Gastroesophageal sphincter (tissue), 3 donors: ENCODE results near the gene PRKN.

Experiments
- POLR2A ChIP-seq, 2 donors: fragments of 450-650 bp; IDR thresholded peaks; one replicate each; pipeline ENCODE4 v1.6.1; 2017; ENCODE audit warnings: antibody characterized with exemption in 2 of 2, mild to moderate bottlenecking in 2 of 2, moderate library complexity in 1 of 2
- TF ChIP-seq, protein P1 (sequence below), 4 experiments: fragments of 200-600 bp in 2 of 4; fragments of 450-650 bp in 2 of 4; sonication (generic) in 1 of 4; IDR thresholded peaks; one replicate each; pipeline ENCODE4 v1.5.1; 2017 to 2019; ENCODE audit warnings: antibody characterized with exemption in 4 of 4, mild to moderate bottlenecking in 2 of 4, moderate library complexity in 2 of 4

DNA sequence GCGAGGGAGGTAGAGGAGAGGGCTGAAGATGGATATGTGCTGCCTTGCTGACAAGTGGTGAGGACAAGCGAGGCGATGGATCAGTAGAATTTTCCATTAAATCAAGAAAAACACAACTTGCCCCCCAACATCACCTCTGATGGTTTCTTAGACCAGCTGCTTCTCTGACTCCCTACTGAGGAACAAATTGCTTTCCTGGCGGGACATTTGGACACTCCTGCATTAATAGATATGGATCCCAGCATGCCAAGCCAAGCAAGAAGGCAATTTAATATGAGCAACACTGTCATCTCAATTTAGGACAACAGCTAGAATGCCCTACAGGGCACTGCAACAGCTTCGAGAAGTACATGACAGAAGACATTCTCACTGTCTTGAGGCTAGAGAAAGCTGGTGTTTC, 1205.3 kb downstream of the PRKN start:
- TF ChIP-seq, protein P1, sequence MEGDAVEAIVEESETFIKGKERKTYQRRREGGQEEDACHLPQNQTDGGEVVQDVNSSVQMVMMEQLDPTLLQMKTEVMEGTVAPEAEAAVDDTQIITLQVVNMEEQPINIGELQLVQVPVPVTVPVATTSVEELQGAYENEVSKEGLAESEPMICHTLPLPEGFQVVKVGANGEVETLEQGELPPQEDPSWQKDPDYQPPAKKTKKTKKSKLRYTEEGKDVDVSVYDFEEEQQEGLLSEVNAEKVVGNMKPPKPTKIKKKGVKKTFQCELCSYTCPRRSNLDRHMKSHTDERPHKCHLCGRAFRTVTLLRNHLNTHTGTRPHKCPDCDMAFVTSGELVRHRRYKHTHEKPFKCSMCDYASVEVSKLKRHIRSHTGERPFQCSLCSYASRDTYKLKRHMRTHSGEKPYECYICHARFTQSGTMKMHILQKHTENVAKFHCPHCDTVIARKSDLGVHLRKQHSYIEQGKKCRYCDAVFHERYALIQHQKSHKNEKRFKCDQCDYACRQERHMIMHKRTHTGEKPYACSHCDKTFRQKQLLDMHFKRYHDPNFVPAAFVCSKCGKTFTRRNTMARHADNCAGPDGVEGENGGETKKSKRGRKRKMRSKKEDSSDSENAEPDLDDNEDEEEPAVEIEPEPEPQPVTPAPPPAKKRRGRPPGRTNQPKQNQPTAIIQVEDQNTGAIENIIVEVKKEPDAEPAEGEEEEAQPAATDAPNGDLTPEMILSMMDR (IDR thresholded peaks at IDR 0.05) = no peak
- TF ChIP-seq POLR2A (IDR thresholded peaks at IDR 0.05) = no peak
